ENCODE data around the gene PATE4. TPM values are rescaled to one million over a fixed set of nuclear protein-coding genes. Genes with fewer than 3 reads are reported as not detected.

PATE4 gene
- total RNA-seq, 1 experiment from 2014 or later = not detected

DNA sequence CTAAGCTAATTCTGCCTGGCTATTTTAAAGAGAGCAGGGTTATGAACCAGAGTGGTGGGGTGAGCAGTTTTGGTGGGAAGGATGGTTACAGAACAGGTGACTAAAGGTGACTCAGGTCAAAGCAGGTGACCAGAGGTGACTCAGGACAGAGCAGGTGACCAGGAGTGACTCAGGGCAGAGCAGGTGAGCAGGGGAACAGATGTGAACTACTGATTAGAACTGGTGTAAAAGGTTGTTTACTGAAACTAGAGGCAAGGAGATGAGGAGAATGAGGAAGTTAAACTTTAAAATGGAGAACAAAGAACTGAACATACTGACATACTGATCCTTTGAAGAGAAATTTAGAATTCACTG is 39.0 kb downstream of the PATE4 start:
- Histone ChIP-seq H3K27me3 (ENCODE audit: low read length) (no peaks in the 10 kb centered on the region), H2AFZ (ENCODE audit: low read length) (no peak overlapping the region), H3K27ac (ENCODE audit: low read length) (no peak overlapping the region), H3K4me2 (ENCODE audit: low read depth, low read length, poor library complexity, severe bottlenecking) (no peak overlapping the region), H3K36me3 (ENCODE audit: insufficient read depth, low read length) (no peaks in the 10 kb centered on the region), H3K4me3 (ENCODE audit: low read length) (no peak overlapping the region), H4K20me1 (ENCODE audit: insufficient read depth, low read depth, low read length) (no peaks in the 10 kb centered on the region), H3K79me2 (ENCODE audit: low read length) (no peaks in the 10 kb centered on the region), H3K9me2 (replicated peaks; ENCODE audit: insufficient read depth, low read length) (no peaks in the 10 kb centered on the region), H3K9me3 (ENCODE audit: low read length) (no peaks in the 10 kb centered on the region), H3K9ac (ENCODE audit: low read length) (no peak overlapping the region), H3K4me1 (ENCODE audit: low read length) (no peaks in the 10 kb centered on the region)
- no peak for DNase-seq

DNA sequence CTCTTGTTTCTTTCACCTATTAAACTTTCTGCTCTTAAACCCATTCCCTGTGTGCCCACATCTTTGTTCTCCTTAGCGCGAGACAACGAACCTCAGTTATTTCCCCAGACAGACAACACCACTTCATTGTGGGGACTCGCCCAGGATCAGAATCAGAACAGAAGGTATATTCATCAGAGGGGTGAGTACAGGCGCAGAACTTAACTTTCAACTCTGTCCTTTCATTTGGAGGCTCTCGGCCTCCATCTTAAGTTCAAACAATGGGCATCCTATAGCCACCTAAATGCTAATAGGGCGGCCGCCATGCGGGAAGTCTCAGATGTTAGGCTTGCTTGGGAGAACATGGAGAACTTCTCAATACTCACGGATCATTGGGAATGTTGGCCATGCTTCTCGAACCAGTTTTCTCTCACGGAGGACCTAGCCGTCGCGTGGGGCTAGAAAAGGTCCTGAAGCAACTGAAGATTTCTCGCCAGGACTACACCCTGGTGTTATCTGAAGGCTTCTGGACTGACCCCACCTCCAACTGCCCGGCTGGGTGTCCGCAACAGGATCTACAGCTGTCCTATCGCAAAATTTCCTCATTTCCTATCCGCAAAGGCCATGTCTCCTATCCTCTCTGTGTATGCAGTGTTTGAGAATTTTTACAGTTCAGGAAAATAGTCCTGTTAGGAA is 40.9 kb downstream of the PATE4 start:
- Histone ChIP-seq H3K36me3 (ENCODE audit: insufficient read depth, low read length) (no peaks in the 10 kb centered on the region), H3K9ac (ENCODE audit: low read length) (no peak overlapping the region), H3K27me3 (ENCODE audit: low read length) (no peaks in the 10 kb centered on the region), H3K9me3 (ENCODE audit: low read length) (no peaks in the 10 kb centered on the region), H4K20me1 (ENCODE audit: insufficient read depth, low read depth, low read length) (no peaks in the 10 kb centered on the region), H2AFZ (ENCODE audit: low read length) (no peak overlapping the region), H3K79me2 (ENCODE audit: low read length) (no peaks in the 10 kb centered on the region), H3K4me3 (ENCODE audit: low read length) (no peak overlapping the region), H3K9me2 (replicated peaks; ENCODE audit: insufficient read depth, low read length) (no peaks in the 10 kb centered on the region), H3K4me2 (ENCODE audit: low read depth, low read length, poor library complexity, severe bottlenecking) (no peak overlapping the region), H3K27ac (ENCODE audit: low read length) (no peak overlapping the region), H3K4me1 (ENCODE audit: low read length) (no peaks in the 10 kb centered on the region)
- no peak for DNase-seq

DNA sequence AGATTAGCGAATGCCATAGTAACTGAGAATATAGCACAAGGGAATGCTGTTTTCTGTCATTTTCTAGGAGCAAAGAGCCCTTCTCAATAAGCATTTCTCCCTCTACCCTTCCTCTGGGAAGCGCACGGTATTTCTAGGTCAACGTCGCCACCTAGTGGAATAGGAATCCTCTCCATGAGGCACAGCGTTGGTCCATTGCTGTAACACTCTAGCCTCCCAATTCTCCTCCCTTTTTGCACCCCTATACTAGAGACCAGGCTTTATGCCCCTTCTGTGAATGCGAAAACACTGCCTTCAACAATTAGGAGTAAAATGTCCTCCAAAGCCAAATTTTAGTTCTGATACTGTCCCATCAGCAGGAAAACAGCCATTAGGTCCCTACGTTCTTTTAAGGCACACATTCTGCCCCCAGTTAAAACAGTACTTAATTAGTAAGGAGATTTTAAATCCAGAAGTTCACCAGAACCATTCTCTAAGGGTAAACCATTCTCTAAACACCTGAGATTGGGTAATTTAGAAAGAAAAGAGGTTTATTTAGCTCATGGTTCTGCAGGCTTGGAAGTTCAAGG is 41.5 kb downstream of the PATE4 start:
- no peaks in the 10 kb centered on the region for H3K9me2 ChIP-seq (replicated peaks; ENCODE audit: insufficient read depth, low read length)
- peak; percentile 68 for DNase-seq
- no peak overlapping the region for H3K4me2 ChIP-seq (ENCODE audit: low read depth, low read length, poor library complexity, severe bottlenecking)

DNA sequence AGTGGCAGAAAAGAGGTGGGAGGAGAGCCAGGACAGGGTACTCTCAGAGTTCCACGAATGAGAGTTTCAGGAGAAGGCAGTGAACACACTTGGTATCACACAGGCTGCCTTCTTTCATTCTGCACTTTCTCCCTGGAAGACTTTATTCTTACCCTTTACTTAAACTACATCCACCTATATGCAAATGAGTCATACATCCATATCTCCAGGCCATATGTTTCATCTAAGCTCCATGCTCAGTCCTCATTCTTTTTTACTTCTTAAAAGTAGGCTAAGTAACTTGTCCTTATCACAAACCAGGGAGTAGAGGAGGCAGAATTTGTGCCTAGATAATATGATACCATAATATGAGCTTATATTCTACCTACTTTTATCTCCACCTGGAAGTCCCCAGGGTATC is 48.2 kb downstream of the PATE4 start:
- Histone ChIP-seq H3K4me2 (ENCODE audit: low read depth, low read length, poor library complexity, severe bottlenecking) (no peak overlapping the region), H2AFZ (ENCODE audit: low read length) (no peak overlapping the region), H3K4me1 (ENCODE audit: low read length) (no peaks in the 10 kb centered on the region; the same call in 1 of the 2 replicates), H3K9me2 (replicated peaks; ENCODE audit: insufficient read depth, low read length) (no peaks in the 10 kb centered on the region), H3K9me3 (ENCODE audit: low read length) (no peaks in the 10 kb centered on the region), H3K27ac (ENCODE audit: low read length) (no peak overlapping the region), H3K36me3 (ENCODE audit: insufficient read depth, low read length) (no peaks in the 10 kb centered on the region), H3K4me3 (ENCODE audit: low read length) (no peak overlapping the region), H3K27me3 (ENCODE audit: low read length) (no peaks in the 10 kb centered on the region), H4K20me1 (ENCODE audit: insufficient read depth, low read depth, low read length) (no peaks in the 10 kb centered on the region), H3K9ac (ENCODE audit: low read length) (no peak overlapping the region), H3K79me2 (ENCODE audit: low read length) (no peaks in the 10 kb centered on the region)
- DNase-seq = no peak

More for the DNA sequence above, 41.5 kb downstream of the PATE4 start:
- Histone ChIP-seq H2AFZ (ENCODE audit: low read length) (no peak overlapping the region), H3K9ac (ENCODE audit: low read length) (no peak overlapping the region), H3K79me2 (ENCODE audit: low read length) (no peaks in the 10 kb centered on the region), H3K9me3 (ENCODE audit: low read length) (no peaks in the 10 kb centered on the region), H3K36me3 (ENCODE audit: insufficient read depth, low read length) (no peaks in the 10 kb centered on the region), H4K20me1 (ENCODE audit: insufficient read depth, low read depth, low read length) (no peaks in the 10 kb centered on the region), H3K4me1 (ENCODE audit: low read length) (no peaks in the 10 kb centered on the region), H3K4me3 (ENCODE audit: low read length) (no peak overlapping the region), H3K27me3 (ENCODE audit: low read length) (no peaks in the 10 kb centered on the region), H3K27ac (ENCODE audit: low read length) (no peak overlapping the region)

DNA sequence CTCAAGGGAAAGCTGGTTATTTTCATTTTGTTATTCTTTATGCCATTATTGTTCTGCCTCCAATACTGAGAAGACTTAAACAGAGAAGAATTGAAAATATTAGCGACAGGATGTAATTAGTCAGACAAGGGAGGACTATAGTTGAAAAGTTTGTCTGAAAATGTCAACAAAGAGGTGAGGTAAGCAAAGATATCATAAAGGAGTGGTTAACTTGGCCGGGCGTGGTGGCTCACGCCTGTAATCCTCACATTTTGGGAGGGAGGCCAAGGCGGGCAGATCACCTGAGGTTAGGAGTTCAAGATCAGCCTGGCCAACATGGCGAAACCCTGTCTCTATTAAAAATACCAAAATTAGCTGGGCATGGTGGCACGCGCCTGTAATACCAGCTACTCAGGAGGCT is 50.3 kb downstream of the PATE4 start:
- H3K9me3 ChIP-seq (ENCODE audit: low read length) = no peaks in the 10 kb centered on the region
- H3K27me3 ChIP-seq (ENCODE audit: low read length) = no peaks in the 10 kb centered on the region
- no peaks in the 10 kb centered on the region for H4K20me1 ChIP-seq (ENCODE audit: insufficient read depth, low read depth, low read length)
- no peak overlapping the region for H3K27ac ChIP-seq (ENCODE audit: low read length)
- no peaks in the 10 kb centered on the region for H3K79me2 ChIP-seq (ENCODE audit: low read length)
- H3K36me3 ChIP-seq (ENCODE audit: insufficient read depth, low read length) = no peaks in the 10 kb centered on the region
- peaks cover 10% of the 10 kb centered on the region for H3K4me1 ChIP-seq (ENCODE audit: low read length)
- no peak overlapping the region for H3K4me2 ChIP-seq (ENCODE audit: low read depth, low read length, poor library complexity, severe bottlenecking)
- H3K9ac ChIP-seq (ENCODE audit: low read length) = no peak overlapping the region
- no peak for DNase-seq
- no peaks in the 10 kb centered on the region for H3K9me2 ChIP-seq (replicated peaks; ENCODE audit: insufficient read depth, low read length)
- no peak overlapping the region for H2AFZ ChIP-seq (ENCODE audit: low read length)
- H3K4me3 ChIP-seq (ENCODE audit: low read length) = no peak overlapping the region

DNA sequence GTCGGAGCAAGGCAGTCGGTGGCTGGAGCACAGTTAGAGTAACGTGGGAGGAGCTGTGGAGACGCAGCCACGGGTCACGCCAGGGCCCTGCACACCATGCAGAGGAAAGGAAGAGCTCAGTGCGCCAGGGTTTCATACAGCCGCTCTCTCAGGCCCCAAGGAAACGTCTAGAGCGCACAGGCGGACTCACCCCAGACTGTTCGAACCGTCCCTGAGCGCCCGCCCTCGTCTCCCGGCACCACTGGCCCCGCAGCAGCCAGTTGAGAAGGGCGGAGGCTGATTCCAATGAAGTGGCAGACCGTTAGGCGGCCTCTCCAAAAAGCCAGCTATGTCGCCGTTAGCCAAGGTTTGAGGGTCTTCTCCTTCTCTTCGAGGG is 53.9 kb downstream of the PATE4 start:
- Histone ChIP-seq H3K27ac (ENCODE audit: low read length) (no peak overlapping the region), H4K20me1 (ENCODE audit: insufficient read depth, low read depth, low read length) (no peaks in the 10 kb centered on the region), H3K4me2 (ENCODE audit: low read depth, low read length, poor library complexity, severe bottlenecking) (peak overlapping the region; percentile 72), H3K27me3 (ENCODE audit: low read length) (no peaks in the 10 kb centered on the region), H3K36me3 (ENCODE audit: insufficient read depth, low read length) (no peaks in the 10 kb centered on the region), H2AFZ (ENCODE audit: low read length) (0 out of 2 replicates have a peak overlapping the region, but pooled peaks have one; percentile 71), H3K4me1 (ENCODE audit: low read length) (peaks cover 11% of the 10 kb centered on the region), H3K9me2 (replicated peaks; ENCODE audit: insufficient read depth, low read length) (no peaks in the 10 kb centered on the region), H3K9me3 (ENCODE audit: low read length) (no peaks in the 10 kb centered on the region), H3K9ac (ENCODE audit: low read length) (peak overlapping the region; percentile 76), H3K4me3 (ENCODE audit: low read length) (peak overlapping the region; percentile 69; the same call in 1 of the 2 replicates), H3K79me2 (ENCODE audit: low read length) (no peaks in the 10 kb centered on the region; the same call in 1 of the 2 replicates)
- DNase-seq = peak; percentile 65

DNA sequence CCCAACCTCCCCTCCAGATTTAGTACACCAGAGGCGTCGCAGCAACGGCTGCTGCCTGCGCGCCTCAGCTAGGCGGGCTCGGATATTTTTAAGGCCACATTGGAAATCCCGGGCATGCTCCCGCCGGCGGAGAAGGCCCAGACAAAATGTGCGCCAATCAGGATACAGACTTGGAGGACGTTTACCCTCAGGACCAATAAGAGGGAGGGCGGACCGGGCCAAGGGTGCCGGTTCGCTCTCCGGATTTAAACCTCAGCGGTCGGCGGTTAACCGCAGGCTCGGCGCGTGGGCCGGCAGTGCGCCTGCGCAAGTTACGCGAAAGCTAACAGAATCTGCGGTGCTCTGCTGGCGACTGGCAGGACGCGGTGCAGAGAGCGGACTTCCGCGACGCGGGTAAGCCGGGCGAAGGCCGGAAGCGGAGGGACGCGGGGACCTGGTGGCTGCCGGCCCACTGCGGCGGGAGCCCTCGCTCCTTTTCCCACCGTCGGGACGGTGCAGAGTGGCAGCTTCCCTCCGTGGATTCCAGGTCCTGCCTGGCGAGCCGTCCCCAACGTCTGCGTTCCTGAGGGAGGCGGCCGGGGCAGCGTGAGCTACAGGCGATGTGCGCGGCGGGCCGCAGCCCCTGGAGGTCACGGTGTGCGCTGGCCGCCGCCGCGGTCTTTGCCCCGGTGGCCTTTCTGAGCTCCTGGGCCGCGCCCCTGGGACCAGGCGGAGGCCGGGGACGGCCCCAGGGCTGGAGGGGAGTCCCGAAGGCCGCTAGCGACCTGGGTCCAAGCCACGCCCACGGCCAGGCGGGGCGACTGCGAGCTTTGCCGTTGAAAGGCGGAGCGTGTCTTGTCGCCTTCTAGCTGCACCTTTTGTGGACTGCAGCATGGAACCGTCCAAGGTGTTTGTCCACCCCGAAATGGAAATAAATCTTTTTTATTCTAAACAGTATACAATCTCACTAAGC is 54.5 kb downstream of the PATE4 start, which contains the start of gene HYLS1:
Gene HYLS1, plus strand, starts transcription at position 296 of the 952 bp plus-strand sequence. CDS start 11,701 bp downstream, outside the sequence.
- DNase-seq = peak; percentile 93
- H3K4me2 ChIP-seq (ENCODE audit: low read depth, low read length, poor library complexity, severe bottlenecking) = peak within 1 kb of the TSS; percentile 72
- no peaks in the 10 kb centered on the region for H3K9me3 ChIP-seq (ENCODE audit: low read length)

More for the DNA sequence above, 54.5 kb downstream of the PATE4 start, which contains the start of gene HYLS1:
- no peaks in the 10 kb centered on the region for H4K20me1 ChIP-seq (ENCODE audit: insufficient read depth, low read depth, low read length)
- H3K27ac ChIP-seq (ENCODE audit: low read length) = peak within 1 kb of the TSS; percentile 30; the same call in 1 of the 2 replicates
- no peaks in the 10 kb centered on the region; the same call in 1 of the 2 replicates for H3K79me2 ChIP-seq (ENCODE audit: low read length)
- H3K4me3 ChIP-seq (ENCODE audit: low read length) = peak within 1 kb of the TSS; percentile 69
- peak within 1 kb of the TSS; percentile 81 for H2AFZ ChIP-seq (ENCODE audit: low read length)
- no peaks in the 10 kb centered on the region for H3K27me3 ChIP-seq (ENCODE audit: low read length)
- peaks cover 11% of the 10 kb centered on the region for H3K4me1 ChIP-seq (ENCODE audit: low read length)
- no peaks in the 10 kb centered on the region for H3K36me3 ChIP-seq (ENCODE audit: insufficient read depth, low read length)
- no peaks in the 10 kb centered on the region for H3K9me2 ChIP-seq (replicated peaks; ENCODE audit: insufficient read depth, low read length)
- peak within 1 kb of the TSS; percentile 76 for H3K9ac ChIP-seq (ENCODE audit: low read length)
